ENCODE results near the gene SLU7.

Gene SLU7

GRCh38 chr5:160419458-160420330 lies 813 bp upstream of the SLU7 start:
- no peak for DNase-seq (ENCODE audit: low spot score)

GRCh38 chr5:160399402-160400353 lies 19.2 kb downstream of the SLU7 start, which contains the start of gene FAM200C:
Gene FAM200C, minus strand, starts transcription at chr5:160400054. Its CDS starts 4,564 bp downstream, at chr5:160395490.
- peak; percentile 99 for DNase-seq (ENCODE audit: low spot score)

GRCh38 chr5:160398806-160399205 lies 20.1 kb downstream of the SLU7 start:
- DNase-seq (ENCODE audit: low spot score), result no peak

- DNase-seq (ENCODE audit: low spot score), result no peak
Observed at GRCh38 chr5:160397492-160397891, 21.4 kb downstream of the SLU7 start.

- no peak for DNase-seq (ENCODE audit: low spot score)
Observed at GRCh38 chr5:160395111-160395510, 23.8 kb downstream of the SLU7 start.

- DNase-seq (ENCODE audit: low spot score), result peak; percentile 11
Observed at GRCh38 chr5:160390787-160391696, 27.8 kb downstream of the SLU7 start.

- DNase-seq (ENCODE audit: low spot score), result no peak
Observed at GRCh38 chr5:160387445-160387844, 31.4 kb downstream of the SLU7 start.

- DNase-seq (ENCODE audit: low spot score), result no peak
Observed at GRCh38 chr5:160385496-160385895, 33.4 kb downstream of the SLU7 start.

- DNase-seq (ENCODE audit: low spot score), result no peak
Observed at GRCh38 chr5:160384681-160385080, 34.2 kb downstream of the SLU7 start.

- DNase-seq (ENCODE audit: low spot score), result no peak
Observed at GRCh38 chr5:160382346-160382745, 36.5 kb downstream of the SLU7 start.

- no peak for DNase-seq (ENCODE audit: low spot score)
Observed at GRCh38 chr5:160380041-160380440, 38.8 kb downstream of the SLU7 start.

- no peak for DNase-seq (ENCODE audit: low spot score)
Observed at GRCh38 chr5:160379511-160379910, 39.4 kb downstream of the SLU7 start.

GRCh38 chr5:160378330-160378729 lies 40.6 kb downstream of the SLU7 start:
- no peak for DNase-seq (ENCODE audit: low spot score)

GRCh38 chr5:160377651-160378050 lies 41.2 kb downstream of the SLU7 start:
- no peak for DNase-seq (ENCODE audit: low spot score)

GRCh38 chr5:160376416-160376815 lies 42.5 kb downstream of the SLU7 start:
- DNase-seq (ENCODE audit: low spot score), result no peak

- no peak for DNase-seq (ENCODE audit: low spot score)
Observed at GRCh38 chr5:160375701-160376100, 43.2 kb downstream of the SLU7 start.

GRCh38 chr5:160375166-160375565 lies 43.7 kb downstream of the SLU7 start:
- no peak for DNase-seq (ENCODE audit: low spot score)

- DNase-seq (ENCODE audit: low spot score), result no peak
Observed at GRCh38 chr5:160371294-160371693, 47.6 kb downstream of the SLU7 start.

- no peak for DNase-seq (ENCODE audit: low spot score)
Observed at GRCh38 chr5:160370713-160371034, 48.2 kb downstream of the SLU7 start.

GRCh38 chr5:160369990-160370712 lies 48.7 kb downstream of the SLU7 start, which contains the start of gene C1QTNF2:
Gene C1QTNF2, minus strand, starts transcription at chr5:160370626. Its CDS starts 15,615 bp downstream, at chr5:160355011.
- DNase-seq (ENCODE audit: low spot score), result peak; percentile 53

- no peak for DNase-seq (ENCODE audit: low spot score)
Observed at GRCh38 chr5:160367885-160368284, 51.0 kb downstream of the SLU7 start.
